Mammary epithelial cell (primary cell): ENCODE data around the gene TJP2.
A peak's percentile ranks its signal among the peaks of the same experiment; 100 is the strongest.

Source experiments
- EZH2 ChIP-seq: IDR thresholded peaks from 2 replicates; pipeline ENCODE4 v1.6.1; 2012; ENCODE audit warnings: low read length, inconsistent platforms, borderline replicate concordance
- TF ChIP-seq, protein P1 (sequence below), 2 donors: IDR thresholded peaks in 1 of 2; conservative IDR thresholded peaks in 1 of 2; 2 replicates each; pipeline ENCODE4 v1.5.1; 2011 to 2012; ENCODE audit warnings: inconsistent platforms in 2 of 2, low read length in 2 of 2, mild to moderate bottlenecking in 2 of 2, control low read depth in 1 of 2, low read depth in 1 of 2; ENCODE audit not compliant: insufficient read depth in 1 of 2; ENCODE audit errors: extremely low read depth in 1 of 2

DNA sequence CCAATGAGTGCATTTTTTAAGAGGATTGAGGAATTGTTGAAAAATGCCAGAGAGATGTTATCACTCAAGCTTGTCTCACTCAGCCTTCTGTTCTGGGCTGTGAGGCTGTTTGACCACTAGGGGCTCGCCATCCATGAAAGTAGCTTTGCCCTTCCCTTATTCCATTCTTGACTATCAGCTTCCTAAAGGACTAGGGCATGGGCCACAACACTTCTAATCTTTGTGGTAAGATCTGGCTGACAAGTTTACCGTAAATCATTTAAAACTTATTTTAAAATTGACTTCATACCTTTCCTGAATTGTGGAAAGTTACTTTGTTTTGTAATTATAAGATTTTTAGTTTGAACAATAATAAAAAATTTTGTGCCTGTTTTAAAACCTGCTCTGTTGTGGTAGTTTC, 49.5 kb downstream of the TJP2 start:
- TF ChIP-seq, protein P1, sequence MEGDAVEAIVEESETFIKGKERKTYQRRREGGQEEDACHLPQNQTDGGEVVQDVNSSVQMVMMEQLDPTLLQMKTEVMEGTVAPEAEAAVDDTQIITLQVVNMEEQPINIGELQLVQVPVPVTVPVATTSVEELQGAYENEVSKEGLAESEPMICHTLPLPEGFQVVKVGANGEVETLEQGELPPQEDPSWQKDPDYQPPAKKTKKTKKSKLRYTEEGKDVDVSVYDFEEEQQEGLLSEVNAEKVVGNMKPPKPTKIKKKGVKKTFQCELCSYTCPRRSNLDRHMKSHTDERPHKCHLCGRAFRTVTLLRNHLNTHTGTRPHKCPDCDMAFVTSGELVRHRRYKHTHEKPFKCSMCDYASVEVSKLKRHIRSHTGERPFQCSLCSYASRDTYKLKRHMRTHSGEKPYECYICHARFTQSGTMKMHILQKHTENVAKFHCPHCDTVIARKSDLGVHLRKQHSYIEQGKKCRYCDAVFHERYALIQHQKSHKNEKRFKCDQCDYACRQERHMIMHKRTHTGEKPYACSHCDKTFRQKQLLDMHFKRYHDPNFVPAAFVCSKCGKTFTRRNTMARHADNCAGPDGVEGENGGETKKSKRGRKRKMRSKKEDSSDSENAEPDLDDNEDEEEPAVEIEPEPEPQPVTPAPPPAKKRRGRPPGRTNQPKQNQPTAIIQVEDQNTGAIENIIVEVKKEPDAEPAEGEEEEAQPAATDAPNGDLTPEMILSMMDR (conservative IDR thresholded peaks at IDR 0.05 in 1 of 2, IDR thresholded peaks at IDR 0.05 in 1 of 2; ENCODE audit: extremely low read depth in 1 of 2, insufficient read depth in 1 of 2, low read depth in 1 of 2, low read length in 2 of 2) = peak; percentile 86 to 91
- no peak for TF ChIP-seq EZH2
